HG02981 (cell line): ENCODE measurements around the gene CCDC106.

Experiments used
- ATAC-seq: cut with Tn5 transposase; IDR thresholded peaks from one replicate; pipeline ENCODE4 v1.9.1; 2021; ENCODE audit warnings: mild to moderate bottlenecking, moderate library complexity; ENCODE audit not compliant: unreplicated experiment

The CCDC106 gene

GRCh38 chr19:55613930-55614710, 33.9 kb upstream of the CCDC106 start:
- ATAC-seq, result no peak

DNA sequence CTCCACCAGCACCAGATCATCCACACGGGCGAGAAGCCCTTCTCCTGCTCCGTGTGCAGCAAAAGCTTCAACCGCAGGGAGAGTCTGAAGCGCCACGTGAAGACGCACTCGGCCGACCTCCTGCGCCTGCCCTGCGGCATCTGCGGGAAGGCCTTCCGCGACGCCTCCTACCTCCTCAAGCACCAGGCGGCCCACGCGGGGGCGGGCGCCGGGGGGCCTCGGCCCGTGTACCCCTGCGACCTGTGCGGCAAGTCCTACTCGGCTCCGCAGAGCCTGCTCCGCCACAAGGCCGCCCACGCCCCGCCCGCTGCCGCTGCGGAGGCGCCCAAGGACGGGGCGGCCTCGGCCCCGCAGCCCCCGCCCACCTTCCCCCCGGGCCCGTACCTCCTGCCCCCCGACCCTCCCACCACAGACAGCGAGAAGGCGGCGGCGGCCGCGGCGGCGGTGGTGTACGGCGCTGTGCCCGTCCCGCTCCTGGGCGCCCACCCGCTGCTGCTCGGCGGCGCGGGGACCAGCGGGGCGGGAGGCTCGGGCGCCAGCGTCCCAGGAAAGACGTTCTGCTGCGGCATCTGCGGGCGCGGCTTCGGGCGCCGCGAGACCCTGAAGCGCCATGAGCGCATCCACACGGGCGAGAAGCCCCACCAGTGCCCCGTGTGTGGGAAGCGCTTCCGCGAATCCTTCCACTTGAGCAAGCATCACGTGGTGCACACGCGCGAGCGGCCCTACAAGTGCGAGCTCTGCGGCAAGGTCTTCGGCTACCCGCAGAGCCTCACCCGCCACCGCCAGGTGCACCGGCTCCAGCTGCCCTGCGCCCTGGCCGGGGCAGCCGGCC, 33.1 kb upstream of the CCDC106 start:
- ATAC-seq, result no peak

DNA sequence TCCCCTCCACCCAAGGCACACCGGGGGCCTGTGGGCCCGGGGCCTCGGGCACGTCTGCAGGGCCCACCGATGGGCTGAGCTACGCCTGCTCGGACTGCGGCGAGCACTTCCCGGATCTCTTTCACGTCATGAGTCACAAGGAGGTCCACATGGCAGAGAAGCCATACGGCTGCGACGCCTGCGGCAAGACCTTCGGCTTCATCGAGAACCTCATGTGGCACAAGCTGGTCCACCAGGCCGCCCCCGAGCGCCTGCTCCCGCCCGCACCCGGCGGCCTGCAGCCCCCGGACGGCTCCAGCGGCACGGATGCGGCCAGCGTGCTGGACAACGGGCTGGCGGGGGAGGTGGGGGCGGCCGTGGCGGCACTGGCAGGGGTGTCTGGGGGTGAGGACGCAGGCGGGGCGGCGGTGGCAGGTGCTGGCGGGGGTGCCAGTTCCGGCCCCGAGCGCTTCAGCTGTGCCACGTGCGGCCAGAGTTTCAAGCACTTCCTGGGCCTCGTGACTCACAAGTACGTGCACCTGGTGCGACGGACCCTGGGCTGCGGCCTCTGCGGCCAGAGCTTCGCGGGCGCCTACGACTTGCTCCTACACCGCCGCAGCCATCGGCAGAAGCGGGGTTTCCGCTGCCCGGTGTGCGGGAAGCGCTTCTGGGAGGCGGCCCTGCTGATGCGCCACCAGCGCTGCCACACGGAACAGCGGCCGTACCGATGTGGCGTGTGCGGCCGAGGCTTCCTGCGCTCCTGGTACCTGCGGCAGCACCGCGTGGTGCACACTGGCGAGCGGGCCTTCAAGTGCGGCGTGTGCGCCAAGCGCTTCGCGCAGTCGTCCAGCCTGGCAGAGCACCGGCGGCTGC, 32.2 kb upstream of the CCDC106 start:
- no peak for ATAC-seq

GRCh38 chr19:55616395-55616875, 31.6 kb upstream of the CCDC106 start:
- no peak for ATAC-seq

DNA sequence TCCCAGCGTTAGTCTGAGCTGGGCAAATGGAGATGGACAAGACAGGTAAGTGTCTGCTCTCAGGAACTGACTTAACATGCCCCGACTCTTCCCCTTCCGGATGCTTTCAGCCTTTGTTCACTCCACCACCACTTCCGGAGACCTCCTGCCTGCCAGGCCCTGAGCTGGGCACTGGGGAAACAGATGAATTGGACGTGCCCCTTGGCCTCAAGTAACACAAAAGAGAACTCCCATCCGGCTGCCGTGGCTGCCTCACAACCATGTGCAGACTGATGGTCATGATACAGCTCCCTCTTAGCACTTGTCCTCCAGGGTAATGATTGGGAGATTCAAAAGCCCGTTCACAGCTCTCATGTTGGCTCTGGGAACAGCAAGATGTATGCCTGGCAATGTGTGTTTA, 30.6 kb upstream of the CCDC106 start:
- ATAC-seq, result no peak

- no peak for ATAC-seq
Measured at GRCh38 chr19:55618426-55618825, 29.6 kb upstream of the CCDC106 start.

DNA sequence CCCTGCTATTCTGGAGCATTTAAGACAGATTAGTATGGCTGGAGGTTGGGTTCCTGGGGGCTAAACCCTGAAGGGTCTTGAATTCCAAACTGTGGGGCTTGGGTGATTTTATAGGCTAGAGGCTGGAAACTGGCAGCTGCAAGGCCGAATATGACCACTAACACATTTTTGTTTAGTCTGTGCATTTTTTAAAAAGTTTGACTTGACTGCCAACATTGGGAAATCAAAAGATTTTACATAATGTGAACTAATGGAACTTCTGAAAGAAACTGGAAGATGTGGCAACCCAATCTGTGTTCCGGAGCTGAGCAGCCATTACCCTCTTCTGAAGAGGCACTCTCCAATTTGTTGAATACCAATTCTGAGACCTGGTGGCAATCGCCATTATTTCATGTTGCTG, 28.7 kb upstream of the CCDC106 start:
- no peak for ATAC-seq

DNA sequence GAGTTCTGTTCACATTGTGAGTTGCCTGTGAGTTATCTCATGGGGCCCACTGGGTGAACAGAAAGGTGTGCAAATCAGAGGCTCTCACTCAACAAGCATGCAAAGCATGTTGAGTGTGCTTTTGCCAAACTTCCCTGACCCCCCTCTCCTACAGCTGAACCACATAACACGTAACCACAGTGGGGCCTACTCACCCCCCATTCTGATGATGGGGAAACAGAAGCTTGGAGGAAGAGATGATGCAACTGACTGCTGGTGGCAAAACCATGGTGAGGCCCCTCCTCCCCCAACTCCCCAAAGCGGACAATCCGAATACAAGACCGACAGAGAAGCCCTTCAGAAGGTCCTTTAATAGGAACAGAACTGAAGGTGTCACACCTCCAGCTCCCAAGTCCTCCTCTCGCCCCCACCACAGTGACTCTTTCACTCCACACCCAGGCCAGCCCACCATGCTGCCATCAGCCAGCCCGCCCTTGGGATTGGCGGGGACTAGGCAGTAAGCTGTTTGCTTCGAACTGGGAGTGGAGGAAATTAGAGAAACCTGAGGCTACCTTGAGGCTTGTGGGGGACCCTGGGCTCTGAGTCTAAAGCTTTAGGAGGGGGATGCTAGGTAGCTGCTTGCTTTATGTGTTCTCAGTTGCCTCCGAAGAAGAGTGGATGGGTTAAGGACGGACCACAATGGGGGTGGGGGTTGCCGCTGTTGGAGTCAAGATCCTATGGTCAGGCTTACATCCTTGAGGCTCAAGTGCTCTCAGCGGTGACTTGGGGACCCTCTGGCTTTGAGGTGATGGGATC, 27.4 kb upstream of the CCDC106 start:
- no peak for ATAC-seq

GRCh38 chr19:55621205-55621672, 26.8 kb upstream of the CCDC106 start:
- ATAC-seq, result no peak

DNA sequence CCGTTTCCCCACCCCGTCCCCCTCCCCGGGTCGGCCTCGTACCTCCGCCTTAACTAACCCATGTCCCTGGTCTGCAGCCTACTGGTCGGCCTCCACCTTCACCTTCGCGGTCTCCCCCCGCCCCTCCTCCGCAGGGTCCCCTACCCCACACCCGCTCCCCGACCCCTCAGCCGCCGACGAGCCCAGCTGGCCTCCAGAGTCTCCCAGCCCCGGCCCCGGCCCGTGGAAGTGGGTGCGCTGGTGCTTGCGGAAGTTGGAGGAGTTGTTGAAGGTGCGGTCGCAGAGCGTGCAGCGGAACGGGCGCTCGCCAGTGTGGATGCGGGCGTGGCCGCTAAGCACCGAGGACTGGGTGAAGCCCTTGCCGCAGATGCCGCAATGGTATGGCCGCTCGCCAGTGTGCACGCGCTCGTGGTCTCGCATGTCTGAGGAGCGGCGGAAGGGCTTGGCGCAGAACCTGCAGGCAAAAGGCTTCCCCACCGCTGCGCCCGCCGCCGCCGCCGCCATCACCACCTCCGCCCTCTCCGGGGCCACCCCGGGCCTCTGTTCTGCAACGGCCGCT, 26.3 kb upstream of the CCDC106 start:
- ATAC-seq, result no peak

- no peak for ATAC-seq
Measured at GRCh38 chr19:55622242-55622969, 25.6 kb upstream of the CCDC106 start.

DNA sequence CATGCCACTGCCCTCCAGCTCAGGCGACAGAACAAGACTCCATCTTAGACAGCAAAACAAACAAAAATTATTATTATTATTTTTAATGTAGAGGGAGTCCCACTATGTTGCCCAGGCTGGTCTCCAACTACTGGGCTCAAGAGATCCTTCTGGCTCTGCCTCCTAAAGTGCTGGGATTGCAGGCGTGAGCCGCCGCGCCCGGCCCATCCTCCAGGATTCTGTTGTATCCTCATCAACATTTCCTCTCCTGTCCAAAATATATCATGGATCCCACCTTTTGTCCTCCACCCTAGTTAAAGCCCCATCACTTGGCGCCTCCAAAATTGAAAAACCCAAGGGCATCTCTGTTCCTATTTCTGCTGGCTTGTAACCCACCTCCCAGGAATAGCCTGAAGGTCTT, 24.9 kb upstream of the CCDC106 start:
- ATAC-seq, result no peak

DNA sequence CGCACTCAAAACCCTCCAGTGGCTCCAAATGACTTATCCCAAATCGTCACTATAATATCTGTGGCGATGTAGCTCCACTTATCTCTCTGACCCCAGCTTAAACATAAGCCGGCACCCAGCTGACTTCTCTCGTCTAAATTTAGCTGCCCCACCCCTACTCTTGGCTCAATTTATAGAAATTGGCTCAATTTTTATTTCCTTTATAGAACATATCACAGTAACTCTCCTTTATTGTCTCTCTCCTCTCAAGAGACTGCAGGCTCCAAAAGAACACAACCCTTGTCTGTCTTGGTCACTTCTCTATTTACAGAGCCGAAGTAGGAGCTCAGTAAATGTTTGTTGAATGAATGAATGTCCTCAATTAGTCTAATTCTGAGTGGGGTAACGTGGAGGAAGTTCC, 24.5 kb upstream of the CCDC106 start:
- no peak for ATAC-seq

DNA sequence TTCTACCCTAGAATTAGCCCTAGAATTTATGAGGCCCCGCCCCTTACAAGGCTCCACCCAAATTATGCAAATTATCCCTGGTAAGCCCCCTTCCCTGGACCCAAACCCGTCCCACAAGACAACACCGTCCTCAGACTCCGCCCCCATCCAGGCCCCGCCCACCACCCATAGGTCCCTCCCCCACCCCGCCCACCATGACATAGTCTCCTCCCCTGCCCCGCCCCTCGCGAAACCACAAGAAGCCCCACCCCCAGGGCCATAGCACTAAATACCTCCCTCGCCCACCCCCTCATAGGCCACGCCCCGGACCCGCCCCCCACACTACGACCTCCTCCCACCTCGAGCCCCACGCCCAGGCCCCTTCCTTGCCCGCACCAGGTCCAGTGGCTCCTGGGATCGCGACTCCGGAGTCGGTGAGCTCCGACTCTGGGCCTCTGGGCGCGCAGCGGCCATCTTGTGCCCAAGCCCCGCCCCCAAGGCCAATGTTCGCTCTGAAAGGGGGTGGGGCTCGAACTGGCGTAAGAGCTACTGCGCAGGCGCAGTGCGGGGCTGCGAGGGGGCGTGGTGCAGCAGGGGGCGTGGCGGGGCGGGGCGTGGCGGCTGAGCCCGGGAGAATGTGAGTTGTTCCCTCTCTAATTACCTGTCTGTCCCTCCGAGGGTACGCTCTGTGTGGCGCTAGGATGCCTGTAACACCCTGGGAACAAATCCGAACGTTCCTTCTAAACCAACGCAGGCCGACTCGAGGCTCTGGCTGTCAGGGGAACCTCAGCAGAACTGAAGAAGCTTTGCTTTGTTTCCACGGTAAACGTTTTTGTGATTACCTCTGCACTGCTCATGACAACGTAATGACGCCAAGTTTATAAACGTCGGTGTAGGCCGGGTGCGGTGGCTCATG, 23.7 kb upstream of the CCDC106 start, which contains the start of gene ZNF784:
Gene ZNF784, minus strand, starts transcription at position 458 of the 895 bp plus-strand sequence. Its CDS starts 5 bp downstream, at position 453.
- ATAC-seq, result no peak

- no peak for ATAC-seq
Measured at GRCh38 chr19:55625004-55625326, 23.0 kb upstream of the CCDC106 start.

GRCh38 chr19:55626350-55626749, 21.7 kb upstream of the CCDC106 start:
- no peak for ATAC-seq

- no peak for ATAC-seq
Measured at GRCh38 chr19:55632463-55632834, 15.6 kb upstream of the CCDC106 start.

DNA sequence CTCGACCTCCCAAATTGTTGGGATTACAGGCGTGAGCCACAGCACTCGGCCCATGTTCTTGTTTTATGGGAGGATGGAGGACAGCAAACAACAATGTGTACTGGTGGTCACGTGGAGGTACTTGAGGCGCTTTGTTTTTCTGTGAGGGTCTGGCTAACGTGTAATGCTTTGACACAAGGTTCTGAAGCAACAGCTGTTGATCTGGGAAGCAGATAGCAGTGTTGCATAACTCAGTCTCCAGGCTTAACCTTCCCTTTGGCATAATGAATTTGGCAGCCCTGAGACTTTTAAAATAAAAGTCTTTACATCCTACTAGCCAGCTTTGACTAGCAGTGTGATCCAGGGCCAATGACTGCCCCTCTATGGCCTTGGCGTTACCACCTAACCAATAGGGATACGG, 14.2 kb upstream of the CCDC106 start:
- ATAC-seq, result no peak
